Measurements from ENCODE around the gene SLC6A19.

GRCh38 chr5:1180096-1180495 lies 21.3 kb upstream of the SLC6A19 start:
- TF ChIP-seq CTCF (IDR thresholded peaks at IDR 0.05) (no peak), POLR2A (IDR thresholded peaks at IDR 0.05) (no peak)

Measured in lower leg skin (tissue), 3 donors.